GM12878 (cell line): ENCODE data around the gene OLFM2. TPM values are rescaled to one million over a fixed set of nuclear protein-coding genes. Genes with fewer than 3 reads are reported as not detected.

Experiments
- ATAC-seq: fragments of 200-7000 bp; cut with Tn5 transposase; 3 replicates; pipeline ENCODE4 v1.9.1; 2020; ENCODE audit warnings: mild to moderate bottlenecking, moderate library complexity
- BruUV-seq: library from RNA; stranded (reverse); fragments of 400-500 nt; replicated peaks from 2 replicates; lab custom pipeline; 2021; lab: Mats Ljungman, UMichigan
- CTCF ChIA-PET: fragments of 300-600 bp; sonication (Branson Sonifier 250); formaldehyde crosslinking; extraction: SDS; loops from one replicate; lab custom pipeline; 2021; ENCODE audit warnings: inconsistent platforms; lab: Yijun Ruan, JAX
- POLR2A ChIA-PET: fragments of 350-600 bp; formaldehyde crosslinking; extraction: SDS; loops from one replicate; lab custom pipeline; 2021; ENCODE audit warnings: inconsistent platforms; lab: Charles Lee
- RAD21 ChIA-PET: fragments of 300-600 bp; sonication (Branson Sonifier 250); formaldehyde crosslinking; loops from one replicate; lab custom pipeline; 2023; ENCODE audit warnings: antibody characterized with exemption; ENCODE audit not compliant: unreplicated experiment; lab: Charles Lee
- SMC1A ChIA-PET: fragments of 300-600 bp; sonication (Branson Sonifier 250); formaldehyde crosslinking; loops from one replicate; lab custom pipeline; 2023; ENCODE audit not compliant: unreplicated experiment, uncharacterized antibody; lab: Charles Lee
- DNase-seq: peaks from one replicate; pipeline ENCODE4 v3.0.0-alpha.2; 2011; ENCODE audit warnings: low read depth, low spot score
- FAIRE-seq: peaks from 3 replicates; lab custom pipeline; 2011; peaks lifted over from hg19 to GRCh38; lab: Jason Lieb, UNC
- H2AFZ ChIP-seq: 2 replicates; pipeline ENCODE4 v1.6.0; 2011; ENCODE audit warnings: low read depth, low read length, control low read depth; ENCODE audit not compliant: control insufficient read depth
- H3K27ac ChIP-seq: 2 replicates; pipeline ENCODE4 v1.5.1; 2011; ENCODE audit warnings: control low read depth; ENCODE audit not compliant: control insufficient read depth, insufficient read depth
- H3K27me3 ChIP-seq, 2 experiments: replicated peaks in 1 of 2; 2 replicates each; pipeline versions ENCODE4 v1.6.0 to v1.6.1; 2011; ENCODE audit warnings: low read length in 1 of 2; ENCODE audit not compliant: control insufficient read depth in 2 of 2, insufficient read depth in 2 of 2
- H3K36me3 ChIP-seq, 2 experiments: 2 replicates each; pipeline ENCODE4 v1.5.1; 2011; ENCODE audit warnings: low read length in 1 of 2; ENCODE audit not compliant: control insufficient read depth in 2 of 2, insufficient read depth in 2 of 2
- H3K4me1 ChIP-seq: 2 replicates; pipeline ENCODE4 v1.6.1; 2011; ENCODE audit warnings: mild to moderate bottlenecking, low read length, moderate library complexity, mixed read lengths; ENCODE audit not compliant: control insufficient read depth, insufficient read depth
- H3K4me2 ChIP-seq: 2 replicates; pipeline ENCODE4 v1.6.0; 2011; ENCODE audit warnings: control low read depth; ENCODE audit not compliant: control insufficient read depth, insufficient read depth
- H3K4me3 ChIP-seq: fragments of 200-600 bp; sonication (generic); 2 replicates; pipeline ENCODE4 v1.5.1; 2016
- H3K79me2 ChIP-seq: 2 replicates; pipeline ENCODE4 v1.6.0; 2011; ENCODE audit warnings: low read length; ENCODE audit not compliant: control insufficient read depth, insufficient read depth
- H3K9ac ChIP-seq: 2 replicates; pipeline ENCODE4 v1.8.0; 2011; ENCODE audit warnings: low read length, control low read depth, mixed read lengths; ENCODE audit not compliant: control insufficient read depth, insufficient read depth
- H3K9me3 ChIP-seq: replicated peaks from 3 replicates; pipeline ENCODE4 v1.5.1; 2011; ENCODE audit warnings: mild to moderate bottlenecking, low read length; ENCODE audit not compliant: control insufficient read depth, insufficient read depth
- H4K20me1 ChIP-seq: 2 replicates; pipeline ENCODE4 v1.6.0; 2011; ENCODE audit not compliant: control insufficient read depth, insufficient read depth
- CREB1 ChIP-seq: IDR thresholded peaks from 2 replicates; pipeline ENCODE4 v1.6.1; 2012; ENCODE audit warnings: low read depth, mild to moderate bottlenecking, inconsistent platforms
- CTCF ChIP-seq, 3 experiments: IDR thresholded peaks in 2 of 3; conservative IDR thresholded peaks in 1 of 3; 2 replicates each; pipeline ENCODE4 v1.5.1; 2011; ENCODE audit warnings: low read depth in 3 of 3, low read length in 3 of 3, mild to moderate bottlenecking in 3 of 3, control low read depth in 2 of 3, moderate library complexity in 2 of 3, inconsistent platforms in 1 of 3, mixed read lengths in 1 of 3; ENCODE audit not compliant: control insufficient read depth in 2 of 3, insufficient read depth in 1 of 3; ENCODE audit errors: extremely low read depth in 1 of 3
- ETV6 ChIP-seq, 2 experiments: fragments of 450-650 bp in 1 of 2; IDR thresholded peaks in 1 of 2; conservative IDR thresholded peaks in 1 of 2; 2 replicates each; pipeline ENCODE4 v1.6.1; 2014; ENCODE audit warnings: antibody characterized with exemption in 1 of 2, borderline replicate concordance in 1 of 2, low read depth in 1 of 2, mild to moderate bottlenecking in 1 of 2, moderate library complexity in 1 of 2
- FOXM1 ChIP-seq: IDR thresholded peaks from 2 replicates; pipeline ENCODE4 v1.6.1; 2012; ENCODE audit warnings: low read depth, mild to moderate bottlenecking, inconsistent platforms, low read length, moderate library complexity
- HDAC2 ChIP-seq: fragments of 200-600 bp; sonication (generic); IDR thresholded peaks from 2 replicates; pipeline ENCODE4 v1.6.1; 2017
- JUND ChIP-seq: IDR thresholded peaks from 2 replicates; pipeline ENCODE4 v1.6.1; 2012; ENCODE audit warnings: low read depth, mild to moderate bottlenecking, low read length, improper control_type of control experiment, moderate library complexity
- KDM1A ChIP-seq: fragments of 200-600 bp; sonication (generic); IDR thresholded peaks from 2 replicates; pipeline ENCODE4 v1.6.1; 2016; ENCODE audit warnings: borderline replicate concordance
- MEF2A ChIP-seq: IDR thresholded peaks from 2 replicates; pipeline ENCODE4 v1.6.1; 2011; ENCODE audit warnings: low read depth, mild to moderate bottlenecking, low read length, moderate library complexity; ENCODE audit not compliant: insufficient read depth
- NKRF ChIP-seq: fragments of 450-650 bp; conservative IDR thresholded peaks from 2 replicates; pipeline ENCODE4 v1.6.1; 2017; ENCODE audit warnings: mild to moderate bottlenecking, moderate library complexity
- PKNOX1 ChIP-seq: fragments of 450-650 bp; IDR thresholded peaks from 2 replicates; pipeline ENCODE4 v1.6.1; 2016; ENCODE audit warnings: mild to moderate bottlenecking
- PRDM15 ChIP-seq: fragments of 450-650 bp; formaldehyde crosslinking; IDR thresholded peaks from 2 replicates; pipeline ENCODE4 v1.4.0; 2020; ENCODE audit warnings: mild to moderate bottlenecking, moderate library complexity
- RAD51 ChIP-seq: fragments of 450-650 bp; IDR thresholded peaks from 2 replicates; pipeline ENCODE4 v1.6.1; 2016; ENCODE audit warnings: moderate library complexity, mild to moderate bottlenecking, inconsistent platforms
- ZBED1 ChIP-seq: IDR thresholded peaks from 2 replicates; pipeline ENCODE4 v1.6.1; 2016; ENCODE audit warnings: borderline replicate concordance
- ZNF24 ChIP-seq: fragments of 450-650 bp; IDR thresholded peaks from 2 replicates; pipeline ENCODE4 v1.6.1; 2017; ENCODE audit warnings: antibody characterized with exemption, mild to moderate bottlenecking
- WGBS: methylation state at CpG from one replicate; pipeline ENCODE4 v1.1.6; 2016; ENCODE audit warnings: low lambda C conversion rate; ENCODE audit not compliant: insufficient replicate concordance, insufficient coverage; ENCODE audit errors: missing lambda C conversion rate; 5-methylcytosine and 5-hydroxymethylcytosine counted together
- in situ Hi-C: fragments of 300-500 bp; cut with MboI; formaldehyde crosslinking; loops from 9 replicates; pipeline ENCODE4 v1.14.3; 2018; ENCODE audit warnings: mixed read lengths
- intact Hi-C: fragments of 100-400 bp; cut with micrococcal nuclease; formaldehyde crosslinking; loops from one replicate; pipeline ENCODE4 v1.14.2; 2022; ENCODE audit not compliant: unreplicated experiment
- polyA plus RNA-seq, 11 experiments: library from polyadenylated mRNA; depleted of rRNA in 4 of 11; unstranded in 6 of 11; stranded (reverse) in 5 of 11; fragments of >200 nt; fragmentation: Nextera tagmentation in 4 of 11; fragmentation: Illumina TruSeq in 1 of 11; extraction: Ambion mirVana in 4 of 11; extraction: Trizol in 1 of 11; gene quantifications; 1 replicate in 1 of 11; 2 replicates in 10 of 11; pipeline versions ENCODE4 v1.2.1 to v1.2.3, GENCODE V29; 2011 to 2016; ENCODE audit warnings: inconsistent platforms in 2 of 11, missing spikeins in 2 of 11, low read depth in 1 of 11
- total RNA-seq, 4 experiments: library from RNA; depleted of rRNA in 3 of 4; stranded (reverse); fragments of >200 nt in 3 of 4; fragmentation: Illumina TruSeq in 1 of 4; extraction: Trizol in 1 of 4; gene quantifications; 2 replicates each; pipeline versions ENCODE4 v1.2.1 to v1.2.3, GENCODE V29; 2013 to 2021

The OLFM2 gene
- total and polyA plus RNA-seq, 10 of the 15 experiments (the other 5 are each of a cell fraction or from before 2014, with no cell fraction given): 0.07 to 3.5 (median 0.27) TPM; not detected in 5

- no peak overlapping the region for H3K27ac ChIP-seq
- peaks cover 0 to 7% of the 10 kb centered on the region in 2 experiments for H3K36me3 ChIP-seq
- H4K20me1 ChIP-seq: no peaks in the 10 kb centered on the region
- no peak for TF ChIP-seq CTCF (IDR thresholded peaks at IDR 0.05 in 2 of 3, conservative IDR thresholded peaks at IDR 0.05 in 1 of 3; ENCODE audit: control insufficient read depth in 2 of 3, extremely low read depth in 1 of 3, insufficient read depth in 1 of 3, low read depth in 3 of 3, low read length in 3 of 3)
- no peak for TF ChIP-seq JUND
- no peak for TF ChIP-seq PKNOX1
- peak; percentile 81; the same call in 1 of the 2 replicates for TF ChIP-seq HDAC2
- TF ChIP-seq ZNF24: no peak
- no peak for TF ChIP-seq FOXM1
- TF ChIP-seq MEF2A: no peak
- TF ChIP-seq NKRF: no peak
- no peak for TF ChIP-seq RAD51
- peak; percentile 100 for TF ChIP-seq KDM1A
- no peak for TF ChIP-seq ETV6 (conservative IDR thresholded peaks at IDR 0.05 in 1 of 2, IDR thresholded peaks at IDR 0.05 in 1 of 2; ENCODE audit: borderline replicate concordance in 1 of 2, low read depth in 1 of 2)
- TF ChIP-seq PRDM15 (CRISPR knock-in tag): no peak
- TF ChIP-seq ZBED1: no peak
- no peak for TF ChIP-seq CREB1
- ChIA-PET POLR2A (interaction anchor here (1.1 kb wide), 1 partner anchor 74 kb away, joined by 3 read pairs; no protein-coding TSS in a partner anchor), CTCF (interaction anchor here (0.7 to 0.9 kb wide), 2 partner anchors 8 to 416 kb away, joined by 3 read pairs; no protein-coding TSS in a partner anchor), RAD21 (no interaction called here), SMC1A (no interaction called here)
- FAIRE-seq (no peak), ATAC-seq (no peak), DNase-seq (no peak)
- intact Hi-C loops: no loop called here
- no peaks in the 10 kb centered on the region for H3K27me3 ChIP-seq
- H3K4me3 ChIP-seq: no peak overlapping the region
- H2AFZ ChIP-seq: no peak overlapping the region
- no TSS peak for BruUV-seq
- H3K4me2 ChIP-seq: no peak overlapping the region
- H3K9ac ChIP-seq: no peak overlapping the region
- peaks cover 17% of the 10 kb centered on the region for H3K79me2 ChIP-seq
- peaks cover 7% of the 10 kb centered on the region for H3K4me1 ChIP-seq
- no peaks in the 10 kb centered on the region for H3K9me3 ChIP-seq
- in situ Hi-C loops: no loop called here
- 28% methylated on average over 6 of the region's 6 CpGs for WGBS
Observed at GRCh38 chr19:9834307-9834725, 102.0 kb downstream of the OLFM2 start.
